Measurements from ENCODE around the gene BRD3.

The BRD3 gene

DNA sequence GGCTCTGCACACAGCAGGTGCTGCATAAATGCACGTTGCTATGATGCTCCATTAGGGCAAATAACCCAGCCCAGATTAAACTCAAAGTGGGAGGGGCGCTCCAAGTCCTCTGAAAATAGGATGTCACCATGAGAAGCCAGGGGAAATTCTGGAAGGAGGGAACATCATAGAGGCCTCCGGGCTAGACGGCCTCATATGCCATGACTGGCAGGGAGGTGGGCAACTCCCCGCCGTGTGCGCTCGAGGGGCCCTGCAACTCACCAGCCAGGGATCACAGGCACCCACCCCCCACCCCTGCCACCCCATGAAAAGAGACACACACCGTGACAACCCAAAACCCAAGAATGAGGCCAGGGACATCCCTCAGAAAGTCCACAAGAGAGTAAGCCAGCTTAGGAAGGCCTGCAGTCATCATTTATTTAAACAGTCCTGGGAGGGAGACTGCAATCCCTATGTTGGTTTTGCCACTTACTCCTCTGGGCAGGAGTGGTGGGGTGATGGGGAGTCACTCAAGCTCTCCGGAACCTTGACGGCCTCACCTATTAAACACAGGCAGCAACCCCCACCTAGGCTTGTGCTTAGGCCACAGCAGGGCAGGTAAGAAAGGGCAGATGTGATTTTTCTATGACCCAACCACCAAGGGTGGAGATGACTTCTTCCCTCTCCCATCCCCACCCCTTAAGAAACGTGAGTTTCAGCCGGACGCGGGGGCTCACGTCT lies 79.7 kb downstream of the BRD3 start:
- ChIA-PET POLR2A (no interaction called here), CTCF (no interaction called here)
- peaks cover 0 to 23% (median 20%) of the 10 kb centered on the region in 4 experiments for H3K4me1 ChIP-seq (ENCODE audit: control extremely low read depth in 1 of 4, control insufficient read depth in 4 of 4, insufficient read depth in 4 of 4, low read length in 3 of 4)
- no peak overlapping the region for H3K4me3 ChIP-seq (ENCODE audit: control insufficient read depth in 1 of 7, extremely low read depth in 1 of 7, insufficient read depth in 4 of 7, low read depth in 2 of 7, low read length in 6 of 7)
- H3K27me3 ChIP-seq (replicated peaks in 2 of 5; ENCODE audit: control insufficient read depth in 4 of 5, insufficient read depth in 5 of 5, low read length in 4 of 5), result peaks cover 0 to 36% (median 20%) of the 10 kb centered on the region in 5 experiments
- no peak for DNase-seq
- H3K36me3 ChIP-seq (ENCODE audit: control insufficient read depth in 4 of 4, insufficient read depth in 4 of 4, low read length in 3 of 4), result no peaks in the 10 kb centered on the region
- H3K9me3 ChIP-seq (ENCODE audit: control extremely low read depth in 1 of 5, control insufficient read depth in 4 of 5, insufficient read depth in 2 of 5, low read depth in 1 of 5, low read length in 4 of 5), result no peaks in the 10 kb centered on the region
- 95% methylated on average over 4 of the region's 16 CpGs for WGBS (ENCODE audit: insufficient coverage)
- H3K27ac ChIP-seq (ENCODE audit: insufficient read depth in 1 of 2, low read depth in 1 of 2, low read length in 2 of 2, poor library complexity in 1 of 2, severe bottlenecking in 2 of 2), result no peak overlapping the region

DNA sequence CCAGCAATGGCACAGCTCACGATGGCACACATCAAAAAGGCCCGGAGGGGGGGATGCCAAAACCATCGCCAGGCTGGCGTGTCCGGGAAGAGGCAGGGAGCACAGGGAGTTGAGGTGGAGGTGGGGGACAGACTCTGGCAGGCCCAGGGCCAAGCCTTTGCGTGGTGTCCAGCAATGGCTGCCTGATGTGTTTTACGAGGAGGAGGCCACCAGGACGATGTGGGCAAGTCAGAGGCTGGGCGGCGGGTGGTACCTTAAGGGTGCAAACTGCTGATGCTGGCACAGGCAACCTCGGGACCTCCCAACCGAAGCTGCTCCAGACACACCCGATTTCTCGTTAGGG lies 80.4 kb downstream of the BRD3 start:
- Histone ChIP-seq H3K4me3 (ENCODE audit: control insufficient read depth in 1 of 7, extremely low read depth in 1 of 7, insufficient read depth in 4 of 7, low read depth in 2 of 7, low read length in 6 of 7) (no peak overlapping the region), H3K27me3 (replicated peaks in 2 of 5; ENCODE audit: control insufficient read depth in 4 of 5, insufficient read depth in 5 of 5, low read length in 4 of 5) (peaks cover 0 to 32% (median 19%) of the 10 kb centered on the region in 5 experiments), H3K4me1 (ENCODE audit: control extremely low read depth in 1 of 4, control insufficient read depth in 4 of 4, insufficient read depth in 4 of 4, low read length in 3 of 4) (peaks cover 0 to 19% (median 17%) of the 10 kb centered on the region in 4 experiments), H3K36me3 (ENCODE audit: control insufficient read depth in 4 of 4, insufficient read depth in 4 of 4, low read length in 3 of 4) (no peaks in the 10 kb centered on the region), H3K27ac (ENCODE audit: insufficient read depth in 1 of 2, low read depth in 1 of 2, low read length in 2 of 2, poor library complexity in 1 of 2, severe bottlenecking in 2 of 2) (no peak overlapping the region), H3K9me3 (ENCODE audit: control extremely low read depth in 1 of 5, control insufficient read depth in 4 of 5, insufficient read depth in 2 of 5, low read depth in 1 of 5, low read length in 4 of 5) (no peaks in the 10 kb centered on the region)
- ChIA-PET POLR2A (no interaction called here), CTCF (interaction anchor here (0.7 kb wide), 1 partner anchor 9 kb away, joined by 3 read pairs; no protein-coding TSS in a partner anchor)
- no peak for DNase-seq
- 98% methylated on average over 14 of the region's 14 CpGs for WGBS (ENCODE audit: insufficient coverage)

DNA sequence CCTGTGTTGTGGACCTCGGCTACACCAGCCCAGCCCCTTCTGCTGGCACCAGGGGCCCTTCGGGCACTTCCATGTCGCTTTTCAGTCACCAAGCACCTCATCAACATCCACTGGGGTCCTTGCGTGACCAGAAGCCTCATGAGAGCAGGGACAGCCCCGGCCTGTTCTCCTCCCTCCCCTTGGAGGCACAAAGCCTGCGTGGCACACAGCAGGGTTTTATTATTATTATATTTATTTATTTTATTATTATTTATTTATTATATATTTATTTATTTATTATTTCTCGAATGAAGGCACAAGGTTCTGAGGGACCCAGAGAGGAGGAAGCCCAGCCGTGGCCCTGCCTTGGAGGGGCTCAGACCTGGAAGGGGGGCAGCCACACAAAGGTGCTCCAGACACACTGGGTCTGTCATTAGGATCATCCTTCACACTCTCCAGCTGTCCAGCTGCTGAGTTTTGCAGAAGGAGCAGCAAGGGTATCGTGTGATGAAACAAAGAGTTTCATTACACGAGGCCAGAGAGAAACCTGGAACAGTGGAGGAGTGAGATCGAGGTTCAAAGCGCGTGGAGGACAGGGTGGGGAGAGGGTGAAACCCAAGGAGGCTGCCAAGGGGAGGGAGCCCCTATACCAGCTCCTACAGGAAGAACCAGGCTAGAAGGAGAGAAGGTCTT lies 80.9 kb downstream of the BRD3 start:
- Histone ChIP-seq H3K27me3 (replicated peaks in 2 of 5; ENCODE audit: control insufficient read depth in 4 of 5, insufficient read depth in 5 of 5, low read length in 4 of 5) (peaks cover 0 to 27% (median 19%) of the 10 kb centered on the region in 5 experiments), H3K4me3 (ENCODE audit: control insufficient read depth in 1 of 7, extremely low read depth in 1 of 7, insufficient read depth in 4 of 7, low read depth in 2 of 7, low read length in 6 of 7) (no peak overlapping the region), H3K9me3 (ENCODE audit: control extremely low read depth in 1 of 5, control insufficient read depth in 4 of 5, insufficient read depth in 2 of 5, low read depth in 1 of 5, low read length in 4 of 5) (no peaks in the 10 kb centered on the region), H3K36me3 (ENCODE audit: control insufficient read depth in 4 of 4, insufficient read depth in 4 of 4, low read length in 3 of 4) (no peaks in the 10 kb centered on the region), H3K4me1 (ENCODE audit: control extremely low read depth in 1 of 4, control insufficient read depth in 4 of 4, insufficient read depth in 4 of 4, low read length in 3 of 4) (peaks cover 0 to 14% (median 12%) of the 10 kb centered on the region in 4 experiments), H3K27ac (ENCODE audit: insufficient read depth in 1 of 2, low read depth in 1 of 2, low read length in 2 of 2, poor library complexity in 1 of 2, severe bottlenecking in 2 of 2) (no peak overlapping the region)
- ChIA-PET POLR2A (no interaction called here), CTCF (interaction anchor here (0.7 kb wide), 1 partner anchor 8 kb away, joined by 3 read pairs; no protein-coding TSS in a partner anchor)
- no peak for DNase-seq
- WGBS (ENCODE audit: insufficient coverage), result 93% methylated on average over 8 of the region's 13 CpGs

DNA sequence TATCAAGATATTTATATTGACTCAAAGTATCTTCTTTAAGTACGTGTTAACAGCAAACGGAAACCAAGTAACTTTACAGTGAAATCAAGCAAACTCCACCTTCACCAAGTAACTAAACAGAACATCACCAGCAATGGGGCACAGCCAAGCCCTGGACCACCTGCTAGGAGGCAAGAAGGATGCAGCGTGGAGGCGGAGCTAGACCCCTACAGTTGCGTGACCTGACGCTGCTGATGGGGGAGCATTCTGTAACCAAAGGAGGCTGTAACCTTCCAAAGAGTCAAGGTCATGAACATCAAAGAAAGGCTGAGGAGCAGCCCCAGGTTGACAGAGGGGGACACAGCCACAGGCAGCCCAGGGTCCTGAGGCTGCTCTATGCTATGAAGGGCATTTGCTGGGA lies 81.8 kb downstream of the BRD3 start:
- ChIA-PET CTCF (no interaction called here), POLR2A (no interaction called here)
- Histone ChIP-seq H3K27me3 (replicated peaks in 2 of 5; ENCODE audit: control insufficient read depth in 4 of 5, insufficient read depth in 5 of 5, low read length in 4 of 5) (peaks cover 0 to 18% (median 14%) of the 10 kb centered on the region in 5 experiments), H3K4me3 (ENCODE audit: control insufficient read depth in 1 of 7, extremely low read depth in 1 of 7, insufficient read depth in 4 of 7, low read depth in 2 of 7, low read length in 6 of 7) (no peak overlapping the region), H3K27ac (ENCODE audit: insufficient read depth in 1 of 2, low read depth in 1 of 2, low read length in 2 of 2, poor library complexity in 1 of 2, severe bottlenecking in 2 of 2) (no peak overlapping the region), H3K36me3 (ENCODE audit: control insufficient read depth in 4 of 4, insufficient read depth in 4 of 4, low read length in 3 of 4) (no peaks in the 10 kb centered on the region), H3K4me1 (ENCODE audit: control extremely low read depth in 1 of 4, control insufficient read depth in 4 of 4, insufficient read depth in 4 of 4, low read length in 3 of 4) (peaks cover 0 to 6% (median 4%) of the 10 kb centered on the region in 4 experiments), H3K9me3 (ENCODE audit: control extremely low read depth in 1 of 5, control insufficient read depth in 4 of 5, insufficient read depth in 2 of 5, low read depth in 1 of 5, low read length in 4 of 5) (no peaks in the 10 kb centered on the region)
- WGBS (ENCODE audit: insufficient coverage), result 95% methylated on average over 4 of the region's 6 CpGs
- no peak for DNase-seq

DNA sequence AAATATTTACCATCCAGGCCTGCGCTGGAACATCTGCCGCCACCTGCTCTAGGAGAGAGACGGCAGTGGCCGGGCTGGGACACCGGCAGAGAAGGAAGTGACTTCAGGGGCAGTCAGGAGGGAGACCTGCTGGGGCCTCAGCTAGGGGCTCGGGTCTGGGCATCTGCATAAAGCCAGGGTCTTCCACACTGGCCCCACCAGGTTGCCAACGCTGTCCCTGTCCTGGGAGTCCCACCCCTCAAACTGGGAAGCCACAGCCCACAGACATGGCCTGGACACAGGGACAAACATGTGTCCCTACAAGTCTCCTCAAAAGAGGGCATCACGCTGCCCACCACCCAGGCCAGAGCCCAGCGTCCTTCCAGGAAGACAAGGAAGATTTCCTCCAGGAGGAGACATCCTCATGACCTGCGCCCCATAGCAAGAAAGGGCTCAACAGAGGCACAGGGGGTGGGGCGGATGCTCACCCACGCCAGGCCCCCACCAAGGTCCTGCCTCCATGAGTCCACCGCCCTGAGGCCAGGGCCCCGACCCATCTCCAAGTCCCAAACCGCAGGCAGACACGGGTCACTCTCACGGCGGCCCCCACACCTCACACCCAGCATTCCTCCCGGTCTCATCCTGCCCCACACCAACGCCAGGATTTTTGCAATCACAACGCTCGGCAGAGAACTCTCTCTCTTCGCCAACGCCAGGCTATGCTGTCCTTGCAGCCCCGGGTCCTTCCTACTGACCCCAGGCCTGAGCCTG lies 84.7 kb downstream of the BRD3 start:
- no peak for DNase-seq
- Histone ChIP-seq H3K36me3 (ENCODE audit: control insufficient read depth in 4 of 4, insufficient read depth in 4 of 4, low read length in 3 of 4) (no peaks in the 10 kb centered on the region), H3K9me3 (ENCODE audit: control extremely low read depth in 1 of 5, control insufficient read depth in 4 of 5, insufficient read depth in 2 of 5, low read depth in 1 of 5, low read length in 4 of 5) (no peaks in the 10 kb centered on the region), H3K4me3 (ENCODE audit: control insufficient read depth in 1 of 7, extremely low read depth in 1 of 7, insufficient read depth in 4 of 7, low read depth in 2 of 7, low read length in 6 of 7) (no peak overlapping the region), H3K4me1 (ENCODE audit: control extremely low read depth in 1 of 4, control insufficient read depth in 4 of 4, insufficient read depth in 4 of 4, low read length in 3 of 4) (no peaks in the 10 kb centered on the region), H3K27me3 (replicated peaks in 2 of 5; ENCODE audit: control insufficient read depth in 4 of 5, insufficient read depth in 5 of 5, low read length in 4 of 5) (peaks cover 0 to 19% (median 2%) of the 10 kb centered on the region in 5 experiments), H3K27ac (ENCODE audit: insufficient read depth in 1 of 2, low read depth in 1 of 2, low read length in 2 of 2, poor library complexity in 1 of 2, severe bottlenecking in 2 of 2) (no peak overlapping the region)
- 87% methylated on average over 24 of the region's 25 CpGs for WGBS (ENCODE audit: insufficient coverage)
- ChIA-PET POLR2A (no interaction called here), CTCF (interaction anchor here (2.7 kb wide), 1 partner anchor 10 kb away, joined by 6 read pairs; no protein-coding TSS in a partner anchor)

DNA sequence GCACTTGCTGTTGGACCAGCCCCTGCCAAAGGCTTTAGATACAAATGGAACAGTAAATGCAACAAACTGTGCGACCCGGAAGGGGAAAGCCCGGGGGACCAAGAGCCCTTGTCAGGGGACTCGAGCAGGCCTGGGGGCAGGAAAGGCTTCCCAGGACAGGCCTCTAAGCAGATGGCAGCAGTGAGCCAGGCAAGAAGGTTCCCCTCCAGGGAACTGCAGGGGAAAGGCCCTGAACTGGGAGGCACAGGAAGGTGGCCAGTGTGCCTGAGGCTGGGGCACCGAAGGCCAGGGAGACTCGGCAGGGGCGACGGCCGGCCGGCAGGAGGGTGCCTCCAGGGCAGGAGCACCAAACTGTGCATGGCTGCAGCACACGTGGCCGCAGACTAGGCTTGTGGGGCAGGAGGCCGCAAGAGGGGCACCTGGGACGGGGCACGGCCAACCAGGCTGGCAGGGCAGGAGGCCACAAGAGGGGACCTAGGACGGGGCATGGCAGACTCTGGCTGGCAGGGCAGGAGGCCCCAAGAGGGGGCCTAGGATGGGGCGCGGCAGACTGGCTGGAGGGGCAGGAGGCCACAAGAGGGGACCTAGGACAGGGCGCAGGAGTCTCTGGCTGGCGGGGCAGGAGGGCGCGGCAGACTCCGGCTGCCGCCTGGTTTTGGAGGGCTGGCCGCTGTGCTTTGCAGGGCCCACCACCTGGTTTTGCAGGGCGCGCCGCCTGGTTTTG lies 85.7 kb downstream of the BRD3 start:
- DNase-seq, result no peak
- Histone ChIP-seq H3K27ac (ENCODE audit: insufficient read depth in 1 of 2, low read depth in 1 of 2, low read length in 2 of 2, poor library complexity in 1 of 2, severe bottlenecking in 2 of 2) (no peak overlapping the region), H3K9me3 (ENCODE audit: control extremely low read depth in 1 of 5, control insufficient read depth in 4 of 5, insufficient read depth in 2 of 5, low read depth in 1 of 5, low read length in 4 of 5) (no peaks in the 10 kb centered on the region), H3K27me3 (replicated peaks in 2 of 5; ENCODE audit: control insufficient read depth in 4 of 5, insufficient read depth in 5 of 5, low read length in 4 of 5) (peaks cover 0 to 19% (median 2%) of the 10 kb centered on the region in 5 experiments), H3K36me3 (ENCODE audit: control insufficient read depth in 4 of 4, insufficient read depth in 4 of 4, low read length in 3 of 4) (no peaks in the 10 kb centered on the region), H3K4me1 (ENCODE audit: control extremely low read depth in 1 of 4, control insufficient read depth in 4 of 4, insufficient read depth in 4 of 4, low read length in 3 of 4) (no peaks in the 10 kb centered on the region), H3K4me3 (ENCODE audit: control insufficient read depth in 1 of 7, extremely low read depth in 1 of 7, insufficient read depth in 4 of 7, low read depth in 2 of 7, low read length in 6 of 7) (no peak overlapping the region)
- CTCF ChIA-PET, result interaction anchor here (2.7 kb wide), 1 partner anchor 11 kb away, joined by 6 read pairs; no protein-coding TSS in a partner anchor
- WGBS (ENCODE audit: insufficient coverage), result 92% methylated on average over 28 of the region's 28 CpGs
- POLR2A ChIA-PET, result no interaction called here

Data from common myeloid progenitor, CD34-positive (primary cell).